BJ (cell line): ENCODE data around the gene EARS2. TPM values are rescaled to one million over a fixed set of nuclear protein-coding genes. Genes with fewer than 3 reads are reported as not detected.
"Not testable (repeated sequence)": the region's sequence is repeated elsewhere in the genome, so short reads cannot be mapped to it uniquely, and the experiment has no call there.

Experiments used
- CTCF ChIA-PET: fragments of 350-600 bp; formaldehyde crosslinking; extraction: SDS; loops from one replicate; lab custom pipeline; 2021; ENCODE audit warnings: antibody characterized with exemption, inconsistent platforms; lab: Yijun Ruan, JAX
- POLR2A ChIA-PET: fragments of 300-600 bp; sonication (Branson Sonifier 250); formaldehyde crosslinking; extraction: SDS; loops from one replicate; lab custom pipeline; 2021; ENCODE audit warnings: antibody characterized with exemption; lab: Charles Lee
- DNase-seq: peaks from one replicate; pipeline ENCODE4 v3.0.0-alpha.2; 2011; ENCODE audit warnings: low read depth
- H3K27me3 ChIP-seq: 2 replicates; pipeline ENCODE4 v1.6.0; 2011; ENCODE audit warnings: low read length; ENCODE audit not compliant: control insufficient read depth, insufficient read depth
- H3K36me3 ChIP-seq: 2 replicates; pipeline ENCODE4 v1.5.1; 2011; ENCODE audit warnings: low read length; ENCODE audit not compliant: control insufficient read depth, insufficient read depth
- H3K4me3 ChIP-seq: 2 replicates; pipeline ENCODE4 v1.5.1; 2011; ENCODE audit warnings: low read depth, mild to moderate bottlenecking, control low read depth, low read length
- CTCF ChIP-seq: IDR thresholded peaks from 2 replicates; pipeline ENCODE4 v1.5.1; 2011; ENCODE audit warnings: low read depth, mild to moderate bottlenecking, control low read depth, inconsistent platforms, low read length, moderate library complexity; ENCODE audit not compliant: insufficient read depth
- polyA plus RNA-seq: library from polyadenylated mRNA; depleted of rRNA; stranded (reverse); fragments of >200 nt; gene quantifications from 2 replicates; pipeline ENCODE4 v1.2.3, GENCODE V29; 2011

EARS2 gene
- polyA plus RNA-seq, 1 experiment: 28.8 TPM

DNA sequence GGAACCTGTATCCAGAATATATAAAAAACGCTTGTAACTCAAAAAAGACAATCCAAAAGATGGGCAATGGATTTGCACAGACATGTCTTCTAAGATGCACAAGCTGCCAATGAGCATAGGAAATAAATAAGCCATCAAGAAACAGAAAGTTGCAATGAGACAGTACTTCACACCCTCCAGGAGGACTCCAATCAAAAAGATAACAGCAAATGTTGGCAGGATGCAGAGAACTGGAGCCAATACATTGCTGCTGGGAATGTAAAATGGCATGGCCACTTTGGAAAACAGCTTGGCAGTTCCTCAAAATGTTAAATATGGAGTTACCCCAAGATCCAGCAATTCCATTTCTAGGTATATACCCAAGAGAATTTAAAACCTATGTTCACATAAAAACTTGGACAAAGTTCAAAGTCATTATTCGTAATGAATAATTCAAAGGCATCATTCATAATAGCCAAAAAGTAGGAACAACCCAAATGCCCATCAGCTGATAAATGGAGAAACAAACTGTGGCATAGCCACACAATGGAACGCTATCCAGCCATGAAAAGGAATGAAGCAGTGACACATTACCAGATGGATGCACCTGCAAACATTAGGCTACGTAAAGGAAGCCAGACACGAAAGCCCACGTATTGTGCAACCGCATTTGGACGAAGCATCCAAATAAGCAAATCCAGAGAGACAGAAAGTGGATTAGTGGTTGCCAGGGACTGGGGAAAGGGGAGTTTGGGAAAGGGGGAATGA, 72.5 kb downstream of the EARS2 start:
- CTCF ChIA-PET: no interaction called here
- Histone ChIP-seq H3K36me3 (peaks cover 31% of the 10 kb centered on the region), H3K27me3 (no peaks in the 10 kb centered on the region), H3K4me3 (no peak overlapping the region)
- POLR2A ChIA-PET: no interaction called here
- no peak for DNase-seq
- TF ChIP-seq CTCF: no peak

GRCh38 chr16:23483492-23483891, 73.7 kb downstream of the EARS2 start:
- DNase-seq: not testable (repeated sequence)

DNA sequence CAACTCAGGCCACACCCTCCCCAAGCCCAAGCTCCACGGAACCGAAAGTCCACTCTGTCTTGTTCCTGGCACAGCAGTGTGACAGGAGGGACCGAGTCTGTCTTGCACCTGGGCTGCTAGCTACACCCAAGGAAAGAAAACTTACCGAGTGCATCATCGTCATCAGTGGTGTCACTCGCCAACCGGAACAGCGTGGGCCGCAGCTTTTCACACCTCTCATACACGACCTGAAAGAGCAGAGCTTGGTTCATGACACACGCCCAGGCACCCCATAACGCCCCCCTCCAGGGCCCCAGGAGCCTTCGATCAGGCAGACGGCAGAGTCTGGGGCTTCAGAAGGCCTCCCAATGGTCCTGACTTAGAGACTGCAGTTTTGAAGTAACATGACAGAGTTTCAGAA, 74.4 kb downstream of the EARS2 start:
- H3K4me3 ChIP-seq: no peak overlapping the region
- no peaks in the 10 kb centered on the region for H3K27me3 ChIP-seq
- ChIA-PET CTCF (no interaction called here), POLR2A (no interaction called here)
- no peak for TF ChIP-seq CTCF
- peaks cover 42% of the 10 kb centered on the region for H3K36me3 ChIP-seq
- DNase-seq: no peak

More at GRCh38 chr16:23483492-23483891, 73.7 kb downstream of the EARS2 start:
- POLR2A ChIA-PET, H3K4me3 ChIP-seq, H3K27me3 ChIP-seq, CTCF ChIA-PET: not testable (repeated sequence)
- H3K36me3 ChIP-seq: peaks cover 43% of the 10 kb centered on the region

- H3K36me3 ChIP-seq: peaks cover 35% of the 10 kb centered on the region
- no peak for TF ChIP-seq CTCF
- DNase-seq: no peak
- POLR2A ChIA-PET: no interaction called here
- H3K27me3 ChIP-seq: no peaks in the 10 kb centered on the region
- H3K4me3 ChIP-seq: no peak overlapping the region
- CTCF ChIA-PET: interaction anchor here (0.8 to 1.9 kb wide), 3 partner anchors 12 to 77 kb away, joined by 3 to 6 read pairs (median 4); partner anchors contain the start of genes EARS2 and UBFD1
Observed at GRCh38 chr16:23480257-23480656, 76.9 kb downstream of the EARS2 start.

GRCh38 chr16:23479138-23479537, 78.0 kb downstream of the EARS2 start:
- POLR2A ChIA-PET: no interaction called here
- Histone ChIP-seq H3K36me3 (peaks cover 35% of the 10 kb centered on the region), H3K27me3 (no peaks in the 10 kb centered on the region), H3K4me3 (no peak overlapping the region)
- CTCF ChIA-PET: interaction anchor here (1.9 kb wide), 1 partner anchor 44 kb away, joined by 6 read pairs; no protein-coding TSS in a partner anchor
- no peak for DNase-seq
- no peak for TF ChIP-seq CTCF
